GM23248 (cell line): ENCODE data around the gene RTN3. TPM values are rescaled to one million over a fixed set of nuclear protein-coding genes. Genes with fewer than 3 reads are reported as not detected.

ENCODE experiments used
- DNase-seq: peaks from one replicate; pipeline ENCODE4 v3.0.0-alpha.2; 2015
- H2AFZ ChIP-seq: fragments of 200-600 bp; sonication (generic); 2 replicates; pipeline ENCODE4 v1.6.1; 2016; ENCODE audit warnings: antibody characterized with exemption
- H3F3A ChIP-seq: fragments of 200-600 bp; sonication (generic); 2 replicates; pipeline ENCODE4 v1.6.1; 2016; ENCODE audit warnings: mild to moderate bottlenecking, antibody characterized with exemption, mixed run types; ENCODE audit not compliant: insufficient read depth
- H3K27ac ChIP-seq: fragments of 200-600 bp; sonication (generic); 2 replicates; pipeline ENCODE4 v1.5.1; 2016; ENCODE audit warnings: mild to moderate bottlenecking
- H3K27me3 ChIP-seq: fragments of 200-600 bp; sonication (generic); replicated peaks from 2 replicates; pipeline ENCODE4 v1.6.1; 2016; ENCODE audit warnings: mild to moderate bottlenecking; ENCODE audit not compliant: insufficient read depth
- H3K36me3 ChIP-seq: fragments of 200-600 bp; sonication (generic); 2 replicates; pipeline ENCODE4 v1.6.1; 2016; ENCODE audit warnings: low read depth, mild to moderate bottlenecking
- H3K4me1 ChIP-seq: fragments of 200-600 bp; sonication (generic); 2 replicates; pipeline ENCODE4 v1.6.1; 2016; ENCODE audit warnings: mild to moderate bottlenecking; ENCODE audit not compliant: insufficient read depth
- H3K4me2 ChIP-seq: fragments of 200-600 bp; sonication (generic); one replicate; pipeline ENCODE4 v1.6.1; 2016; ENCODE audit warnings: mild to moderate bottlenecking; ENCODE audit not compliant: unreplicated experiment
- H3K4me3 ChIP-seq: fragments of 200-600 bp; sonication (generic); 2 replicates; pipeline ENCODE4 v1.5.1; 2016; ENCODE audit warnings: mild to moderate bottlenecking
- H3K79me2 ChIP-seq: fragments of 200-600 bp; sonication (generic); 2 replicates; pipeline ENCODE4 v1.6.1; 2016; ENCODE audit warnings: mild to moderate bottlenecking; ENCODE audit not compliant: insufficient read depth
- H3K9ac ChIP-seq: fragments of 200-600 bp; sonication (generic); 2 replicates; pipeline ENCODE4 v1.6.1; 2016; ENCODE audit warnings: mild to moderate bottlenecking
- H3K9me2 ChIP-seq: fragments of 200-600 bp; sonication (generic); 2 replicates; pipeline ENCODE4 v1.6.1; 2016; ENCODE audit warnings: mixed run types, mild to moderate bottlenecking, moderate library complexity; ENCODE audit not compliant: insufficient read depth
- H3K9me3 ChIP-seq: fragments of 200-600 bp; sonication (generic); one replicate; pipeline ENCODE4 v1.6.1; 2017; ENCODE audit warnings: low read depth
- H4K20me1 ChIP-seq: fragments of 200-600 bp; sonication (generic); 2 replicates; pipeline ENCODE4 v1.6.0; 2016; ENCODE audit not compliant: insufficient read depth
- EZH2 ChIP-seq: fragments of 200-600 bp; sonication (generic); IDR thresholded peaks from 2 replicates; pipeline ENCODE4 v1.6.1; 2018; ENCODE audit warnings: antibody characterized with exemption, mild to moderate bottlenecking; ENCODE audit not compliant: insufficient read depth, poor library complexity, severe bottlenecking
- EZH2phosphoT487 ChIP-seq: fragments of 200-600 bp; sonication (generic); IDR thresholded peaks from 2 replicates; pipeline ENCODE4 v1.6.1; 2018; ENCODE audit warnings: antibody characterized with exemption, moderate library complexity, mild to moderate bottlenecking, low read depth; ENCODE audit not compliant: insufficient read depth
- WGBS, 2 experiments: methylation state at CpG; one replicate each; pipeline ENCODE4 v1.1.6; 2015 to 2017; ENCODE audit warnings: low lambda C conversion rate in 2 of 2, low coverage in 1 of 2; ENCODE audit errors: missing lambda C conversion rate in 2 of 2; 5-methylcytosine and 5-hydroxymethylcytosine counted together
- in situ Hi-C: fragments of 300-500 bp; cut with MboI; formaldehyde crosslinking; loops from 2 replicates; pipeline ENCODE4 v1.15.0; 2020
- polyA plus RNA-seq: library from polyadenylated mRNA; unstranded; fragments of >200 nt; fragmentation: Nextera tagmentation; extraction: Ambion mirVana; gene quantifications from 2 replicates; pipeline ENCODE4 v1.2.1, GENCODE V29; 2016
- total RNA-seq: library from RNA; depleted of rRNA; stranded (reverse); fragments of >200 nt; shearing (Covaris generic); gene quantifications from 2 replicates; pipeline ENCODE4 v1.2.3, GENCODE V29; 2014

Gene RTN3
- total and polyA plus RNA-seq, 2 experiments from 2014 or later, result 113 to 123 TPM

DNA sequence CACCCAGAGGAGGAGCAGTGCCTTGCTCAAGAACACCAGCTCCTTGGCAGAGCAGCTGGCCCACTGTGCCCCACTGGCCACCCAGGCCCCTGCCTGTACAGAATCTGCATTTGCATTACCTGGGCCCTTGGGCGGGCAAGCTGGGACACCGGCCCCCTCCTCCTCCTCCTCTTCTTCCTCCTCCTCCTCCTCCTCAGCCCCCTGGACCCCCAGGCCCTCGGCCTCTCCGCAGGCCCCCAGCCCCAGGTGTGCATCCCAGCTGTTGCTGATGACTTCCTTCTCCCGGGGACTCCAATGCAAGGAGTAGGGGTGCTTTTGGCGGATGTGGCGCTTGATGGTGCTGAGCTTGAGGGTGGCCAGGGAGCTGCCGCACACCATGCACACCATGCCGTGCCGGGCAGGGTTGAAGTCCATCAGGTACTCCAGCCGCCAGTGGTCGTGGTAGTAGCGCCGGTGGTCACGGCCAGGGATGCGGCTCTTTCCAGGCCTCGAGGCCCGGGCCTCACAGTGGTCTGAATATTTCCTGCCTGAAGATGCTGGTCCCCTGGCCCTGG lies 84.5 kb downstream of the RTN3 start:
- Histone ChIP-seq H3F3A (peaks cover 15% of the 10 kb centered on the region), H2AFZ (no peak overlapping the region), H3K9me2 (no peaks in the 10 kb centered on the region), H3K4me1 (0 out of 2 replicates have a peak, but pooled peaks cover 3% of the 10 kb centered on the region), H4K20me1 (no peaks in the 10 kb centered on the region), H3K36me3 (no peaks in the 10 kb centered on the region), H3K79me2 (peaks cover 24% of the 10 kb centered on the region), H3K27ac (no peak overlapping the region), H3K4me2 (no peak overlapping the region), H3K9me3 (no peaks in the 10 kb centered on the region), H3K4me3 (no peak overlapping the region), H3K27me3 (no peaks in the 10 kb centered on the region), H3K9ac (no peak overlapping the region)
- no peak for TF ChIP-seq EZH2
- no peak for TF ChIP-seq EZH2phosphoT487
- no peak for DNase-seq
- WGBS, 2 experiments, result 92% methylated on average over 13 to 18 of the region's 18 CpGs
- in situ Hi-C loops, result no loop called here

- DNase-seq, result peak; percentile 17
- no peak overlapping the region for H2AFZ ChIP-seq
- WGBS, 2 experiments, result 51 to 53% methylated on average over 7 of the region's 7 CpGs
- H3K27me3 ChIP-seq, result no peaks in the 10 kb centered on the region
- H3K9ac ChIP-seq, result peak overlapping the region; percentile 83
- 0 out of 2 replicates have a peak, but pooled peaks cover 3% of the 10 kb centered on the region for H3K4me1 ChIP-seq
- no peaks in the 10 kb centered on the region for H4K20me1 ChIP-seq
- H3K4me2 ChIP-seq, result peak overlapping the region; percentile 83
- peaks cover 24% of the 10 kb centered on the region for H3K79me2 ChIP-seq
- peaks cover 14% of the 10 kb centered on the region for H3F3A ChIP-seq
- no peaks in the 10 kb centered on the region for H3K36me3 ChIP-seq
- no peaks in the 10 kb centered on the region for H3K9me2 ChIP-seq
- TF ChIP-seq EZH2phosphoT487 (no peak), EZH2 (no peak)
- no peaks in the 10 kb centered on the region for H3K9me3 ChIP-seq
- no peak overlapping the region for H3K27ac ChIP-seq
- peak overlapping the region; percentile 92 for H3K4me3 ChIP-seq
- in situ Hi-C loops, result no loop called here
These were observed 85.4 kb downstream of the RTN3 start for GRCh38 chr11:63766531-63767235.

DNA sequence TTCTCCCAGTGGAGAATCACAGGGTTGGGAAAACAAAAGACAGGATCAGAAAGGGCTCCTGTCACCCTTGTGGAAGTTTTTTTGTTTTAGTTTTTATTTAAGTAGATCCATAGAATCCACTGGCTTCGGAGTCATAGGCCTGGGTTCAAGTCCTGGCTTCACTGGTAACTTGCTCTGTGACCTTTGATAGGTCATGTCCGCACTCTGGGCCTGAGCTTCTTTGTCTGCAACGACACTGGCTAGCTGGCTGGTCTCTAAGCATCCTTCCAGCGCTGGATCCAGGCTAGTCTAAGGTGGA lies 85.9 kb downstream of the RTN3 start:
- in situ Hi-C loops, result no loop called here
- no peak for TF ChIP-seq EZH2phosphoT487
- TF ChIP-seq EZH2, result no peak
- Histone ChIP-seq H3K9me3 (no peaks in the 10 kb centered on the region), H4K20me1 (no peaks in the 10 kb centered on the region), H3K79me2 (peaks cover 24% of the 10 kb centered on the region), H3K36me3 (no peaks in the 10 kb centered on the region), H3K4me1 (peaks cover 5% of the 10 kb centered on the region; the same call in 1 of the 2 replicates), H3K27ac (peak overlapping the region; percentile 42), H3K4me3 (peak overlapping the region; percentile 92), H3K27me3 (no peaks in the 10 kb centered on the region), H3K9me2 (no peaks in the 10 kb centered on the region), H3F3A (peaks cover 15% of the 10 kb centered on the region), H3K9ac (peak overlapping the region; percentile 83), H2AFZ (peak overlapping the region; percentile 84), H3K4me2 (peak overlapping the region; percentile 83)
- DNase-seq, result no peak
- 23 to 25% methylated on average over 4 of the region's 4 CpGs for WGBS, 2 experiments

- DNase-seq, result peak; percentile 74
- in situ Hi-C loops, result no loop called here
- Histone ChIP-seq H3K27me3 (no peaks in the 10 kb centered on the region), H3K4me2 (peak overlapping the region; percentile 83), H3K9me3 (no peaks in the 10 kb centered on the region), H3K9ac (peak overlapping the region; percentile 83), H3F3A (peaks cover 16% of the 10 kb centered on the region), H3K36me3 (no peaks in the 10 kb centered on the region), H4K20me1 (no peaks in the 10 kb centered on the region), H3K4me1 (peaks cover 6% of the 10 kb centered on the region; the same call in 1 of the 2 replicates), H2AFZ (peak overlapping the region; percentile 84), H3K79me2 (peaks cover 24% of the 10 kb centered on the region), H3K9me2 (no peaks in the 10 kb centered on the region), H3K27ac (peak overlapping the region; percentile 42), H3K4me3 (peak overlapping the region; percentile 92)
- 1% methylated on average over 33 to 34 of the region's 34 CpGs for WGBS, 2 experiments
- TF ChIP-seq EZH2, result no peak
- no peak for TF ChIP-seq EZH2phosphoT487
These were observed 86.4 kb downstream of the RTN3 start for GRCh38 chr11:63767565-63768236.
